Cardiac fibroblast (primary cell): ENCODE measurements around the gene LPP.

Source experiments
- DNase-seq, 2 donors: peaks; one replicate each; pipeline versions ENCODE4 v3.0.0 to v3.0.0-alpha.2; 2010; ENCODE audit warnings: low read depth in 2 of 2
- H3K4me3 ChIP-seq, 2 donors: replicated peaks in 1 of 2; 1 replicate in 1 of 2; 2 replicates in 1 of 2; pipeline ENCODE4 v1.5.1; 2011; ENCODE audit warnings: low read depth in 2 of 2, low read length in 2 of 2, mild to moderate bottlenecking in 2 of 2, moderate library complexity in 1 of 2
- CTCF ChIP-seq: IDR thresholded peaks from one replicate; pipeline ENCODE4 v1.5.1; 2011; ENCODE audit warnings: low read depth, mild to moderate bottlenecking, low read length, inconsistent platforms

Gene LPP

GRCh38 chr3:188720215-188720614 is 566.3 kb downstream of the LPP start:
- no peak for DNase-seq
- no peak for TF ChIP-seq CTCF
- H3K4me3 ChIP-seq: no peak overlapping the region

GRCh38 chr3:188720636-188721035 is 566.7 kb downstream of the LPP start:
- DNase-seq: peak; percentile 27 to 60
- no peak for TF ChIP-seq CTCF
- no peak overlapping the region for H3K4me3 ChIP-seq

- no peak overlapping the region for H3K4me3 ChIP-seq
- DNase-seq: no peak
- TF ChIP-seq CTCF: no peak
Observed at GRCh38 chr3:188721312-188721711, 567.4 kb downstream of the LPP start.

GRCh38 chr3:188721990-188722389 is 568.0 kb downstream of the LPP start:
- no peak for TF ChIP-seq CTCF
- no peak for DNase-seq
- H3K4me3 ChIP-seq: no peak overlapping the region

- no peak overlapping the region for H3K4me3 ChIP-seq
- DNase-seq: no peak
- TF ChIP-seq CTCF: no peak
Observed at GRCh38 chr3:188722963-188723362, 569.0 kb downstream of the LPP start.

- no peak overlapping the region for H3K4me3 ChIP-seq
- TF ChIP-seq CTCF: no peak
- DNase-seq: no peak
Observed at GRCh38 chr3:188727052-188727451, 573.1 kb downstream of the LPP start.

GRCh38 chr3:188728371-188728896 is 574.5 kb downstream of the LPP start:
- DNase-seq: no peak
- TF ChIP-seq CTCF: no peak
- H3K4me3 ChIP-seq: no peak overlapping the region
